Kidney (tissue), 14 donors: ENCODE results near the gene NRXN3. TPM values are rescaled to one million over a fixed set of nuclear protein-coding genes. Genes with fewer than 3 reads are reported as not detected.

ENCODE experiments used
- DNase-seq, 5 donors: peaks; one replicate each; pipeline ENCODE4 v3.0.0-alpha.2; 2013 to 2020
- FAIRE-seq: peaks from 2 replicates; lab custom pipeline; 2012; peaks lifted over from hg19 to GRCh38; lab: Jason Lieb, UNC
- H3K27ac ChIP-seq, 2 donors: one replicate each; pipeline ENCODE4 v1.7.0; 2013; ENCODE audit warnings: low read depth in 2 of 2, low read length in 2 of 2, inconsistent platforms in 1 of 2
- H3K27me3 ChIP-seq: one replicate; pipeline ENCODE4 v1.7.1; 2013; ENCODE audit warnings: low read length, inconsistent platforms; ENCODE audit not compliant: control insufficient read depth, insufficient read depth
- H3K36me3 ChIP-seq, 3 donors: one replicate each; pipeline versions ENCODE4 v1.7.0 to v1.7.1; 2013; ENCODE audit warnings: low read length in 3 of 3, control low read depth in 1 of 3, inconsistent platforms in 1 of 3; ENCODE audit not compliant: insufficient read depth in 3 of 3, control insufficient read depth in 2 of 3
- H3K4me1 ChIP-seq, 3 donors: one replicate each; pipeline versions ENCODE4 v1.7.0 to v1.7.1; 2013; ENCODE audit warnings: low read length in 3 of 3, inconsistent platforms in 1 of 3, low read depth in 1 of 3; ENCODE audit not compliant: control insufficient read depth in 2 of 3, insufficient read depth in 2 of 3
- H3K4me3 ChIP-seq, 3 donors: one replicate each; pipeline versions ENCODE4 v1.7.0 to v1.8.1; 2013; ENCODE audit warnings: low read length in 3 of 3, control low read depth in 1 of 3, inconsistent platforms in 1 of 3
- H3K9ac ChIP-seq, 3 donors: one replicate each; pipeline versions ENCODE4 v1.7.0 to v1.7.1; 2013; ENCODE audit warnings: low read length in 3 of 3, control low read depth in 1 of 3, inconsistent platforms in 1 of 3
- H3K9me3 ChIP-seq, 3 donors: one replicate each; pipeline versions ENCODE4 v1.7.0 to v1.7.1; 2013; ENCODE audit warnings: low read length in 3 of 3, control low read depth in 1 of 3, inconsistent platforms in 1 of 3; ENCODE audit not compliant: control insufficient read depth in 2 of 3, insufficient read depth in 1 of 3
- intact Hi-C: fragments of 100-400 bp; cut with DNase I; formaldehyde crosslinking; loops from one replicate; pipeline ENCODE4 v1.11.1; 2022
- polyA plus RNA-seq: library from polyadenylated mRNA; stranded (reverse); fragments of 350-450 nt; fragmentation: Illumina TruSeq; extraction: RNeasy Lipid Tissue Mini Kit (QIAGEN cat#74804); gene quantifications from one replicate; pipeline ENCODE4 v1.2.3, GENCODE V29; 2014; ENCODE audit warnings: low read depth, low replicate concordance; ENCODE audit not compliant: insufficient read depth
- total RNA-seq: library from RNA; stranded (reverse); fragmentation: NEBNext Ultra II Directional; extraction: Animal tissue kit (Norgen Biotek cat#: 25700); gene quantifications from one replicate; pipeline ENCODE4 v1.2.1, GENCODE V29; 2021
- TF ChIP-seq, protein P1 (sequence below): IDR thresholded peaks from 3 replicates; pipeline ENCODE4 v1.5.1; 2012; ENCODE audit warnings: mild to moderate bottlenecking, moderate library complexity, borderline replicate concordance; ENCODE audit not compliant: insufficient read depth; ENCODE audit errors: extremely low read depth
- donor health status: control.
- donor health status: control.
- donor health status: control.
- donor health status: control.
- donor health status: control.
- donor health status: DM: yes; HTN: yes; CAD: no.
- donor health status: Normal renal cell carcinoma (clear cell type).

The NRXN3 gene
- total and polyA plus RNA-seq, 2 donors from 2014 or later: 1.5 to 2.4 TPM

DNA sequence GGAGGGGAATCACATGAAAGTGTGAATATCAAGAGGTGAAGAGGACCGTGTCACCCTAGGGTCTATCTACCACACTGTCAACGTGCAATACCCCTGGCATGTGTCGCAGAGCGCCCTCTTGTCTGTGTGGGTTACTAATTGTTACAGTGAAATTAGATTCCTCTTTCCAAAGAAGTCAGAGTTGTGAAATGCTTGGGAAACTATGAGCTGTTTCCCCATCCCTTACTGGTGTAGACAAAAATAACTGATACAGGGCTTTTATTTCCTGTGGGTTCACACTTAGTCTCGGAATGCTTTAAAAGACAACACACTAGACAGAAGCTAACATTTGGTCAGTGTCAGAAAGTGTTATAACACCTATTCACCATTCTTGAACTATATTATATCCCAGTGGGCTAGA lies 597.3 kb downstream of the NRXN3 start:
- Histone ChIP-seq H3K4me3 (no peak overlapping the region), H3K4me1 (no peaks in the 10 kb centered on the region), H3K9me3 (no peaks in the 10 kb centered on the region), H3K36me3 (no peaks in the 10 kb centered on the region), H3K27me3 (no peaks in the 10 kb centered on the region), H3K9ac (no peak overlapping the region), H3K27ac (no peak overlapping the region)
- TF ChIP-seq, protein P1, sequence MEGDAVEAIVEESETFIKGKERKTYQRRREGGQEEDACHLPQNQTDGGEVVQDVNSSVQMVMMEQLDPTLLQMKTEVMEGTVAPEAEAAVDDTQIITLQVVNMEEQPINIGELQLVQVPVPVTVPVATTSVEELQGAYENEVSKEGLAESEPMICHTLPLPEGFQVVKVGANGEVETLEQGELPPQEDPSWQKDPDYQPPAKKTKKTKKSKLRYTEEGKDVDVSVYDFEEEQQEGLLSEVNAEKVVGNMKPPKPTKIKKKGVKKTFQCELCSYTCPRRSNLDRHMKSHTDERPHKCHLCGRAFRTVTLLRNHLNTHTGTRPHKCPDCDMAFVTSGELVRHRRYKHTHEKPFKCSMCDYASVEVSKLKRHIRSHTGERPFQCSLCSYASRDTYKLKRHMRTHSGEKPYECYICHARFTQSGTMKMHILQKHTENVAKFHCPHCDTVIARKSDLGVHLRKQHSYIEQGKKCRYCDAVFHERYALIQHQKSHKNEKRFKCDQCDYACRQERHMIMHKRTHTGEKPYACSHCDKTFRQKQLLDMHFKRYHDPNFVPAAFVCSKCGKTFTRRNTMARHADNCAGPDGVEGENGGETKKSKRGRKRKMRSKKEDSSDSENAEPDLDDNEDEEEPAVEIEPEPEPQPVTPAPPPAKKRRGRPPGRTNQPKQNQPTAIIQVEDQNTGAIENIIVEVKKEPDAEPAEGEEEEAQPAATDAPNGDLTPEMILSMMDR: no peak
- DNase-seq: no peak
- FAIRE-seq: no peak
- intact Hi-C loops: no loop called here

DNA sequence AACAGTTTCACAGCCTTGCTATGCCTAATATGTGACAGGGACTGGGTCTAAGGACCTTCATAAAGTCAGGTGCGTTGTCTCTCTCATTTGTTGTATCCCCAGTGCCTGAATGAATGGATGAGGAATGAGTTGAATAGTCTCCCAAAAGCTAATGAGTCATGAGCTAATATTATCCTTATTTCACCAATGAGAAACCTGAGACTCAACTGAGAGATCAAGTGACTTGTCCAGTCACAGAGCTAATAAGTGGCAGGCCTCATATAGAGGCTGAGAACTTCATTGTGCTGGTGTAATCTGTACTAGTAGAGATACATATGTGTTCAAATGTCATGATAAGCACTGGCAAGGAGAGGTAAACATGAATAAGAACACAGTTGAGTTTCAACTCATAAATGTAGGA lies 612.4 kb downstream of the NRXN3 start:
- Histone ChIP-seq H3K36me3 (no peaks in the 10 kb centered on the region), H3K4me3 (no peak overlapping the region), H3K27ac (no peak overlapping the region), H3K9ac (no peak overlapping the region), H3K4me1 (no peaks in the 10 kb centered on the region), H3K27me3 (no peaks in the 10 kb centered on the region), H3K9me3 (peaks cover 0 to 4% (median 0%) of the 10 kb centered on the region in 3 donors)
- intact Hi-C loops: no loop called here
- TF ChIP-seq, protein P1: no peak
- no peak for FAIRE-seq
- DNase-seq: no peak

DNA sequence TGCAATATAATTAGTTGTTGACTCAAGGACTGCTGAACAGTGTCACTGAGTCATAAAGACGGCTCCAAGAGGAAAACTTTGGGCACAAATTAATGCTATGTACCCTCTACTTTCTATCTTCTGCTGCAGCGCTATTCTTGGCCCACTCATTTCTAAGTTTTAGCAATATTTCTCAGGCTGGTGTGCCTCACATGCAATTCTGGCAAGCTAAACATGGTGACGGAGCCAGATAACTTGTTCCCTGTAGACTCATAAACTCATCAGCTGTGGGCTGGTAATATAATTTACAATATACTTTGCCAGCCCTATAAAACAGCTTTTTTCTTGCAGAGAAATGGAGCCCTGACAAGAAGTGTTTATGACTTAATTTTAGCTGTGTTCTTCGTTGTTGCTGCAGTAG lies 615.1 kb downstream of the NRXN3 start:
- no peak overlapping the region for H3K9ac ChIP-seq
- DNase-seq: no peak
- no peaks in the 10 kb centered on the region for H3K36me3 ChIP-seq
- H3K9me3 ChIP-seq: peaks cover 0 to 4% (median 0%) of the 10 kb centered on the region in 3 donors
- FAIRE-seq: no peak
- no peaks in the 10 kb centered on the region for H3K4me1 ChIP-seq
- no peak overlapping the region for H3K4me3 ChIP-seq
- TF ChIP-seq, protein P1: no peak
- intact Hi-C loops: no loop called here
- H3K27ac ChIP-seq: no peak overlapping the region
- H3K27me3 ChIP-seq: no peaks in the 10 kb centered on the region
